IPS-18c (cell line): Measurements from ENCODE around the gene STAMBP.
"Not testable (repeated sequence)": the region's sequence is repeated elsewhere in the genome, so short reads cannot be mapped to it uniquely, and the experiment has no call there.

Experiments used
- H3K4me3 ChIP-seq: 2 replicates; pipeline ENCODE4 v1.7.0; 2013; ENCODE audit warnings: low read depth, mild to moderate bottlenecking, low read length, moderate library complexity; ENCODE audit not compliant: insufficient read depth
- H3K9me3 ChIP-seq: one replicate; pipeline ENCODE4 v1.6.1; 2013; ENCODE audit warnings: mild to moderate bottlenecking, low read length, moderate library complexity; ENCODE audit not compliant: control insufficient read depth, insufficient read depth

STAMBP gene

DNA sequence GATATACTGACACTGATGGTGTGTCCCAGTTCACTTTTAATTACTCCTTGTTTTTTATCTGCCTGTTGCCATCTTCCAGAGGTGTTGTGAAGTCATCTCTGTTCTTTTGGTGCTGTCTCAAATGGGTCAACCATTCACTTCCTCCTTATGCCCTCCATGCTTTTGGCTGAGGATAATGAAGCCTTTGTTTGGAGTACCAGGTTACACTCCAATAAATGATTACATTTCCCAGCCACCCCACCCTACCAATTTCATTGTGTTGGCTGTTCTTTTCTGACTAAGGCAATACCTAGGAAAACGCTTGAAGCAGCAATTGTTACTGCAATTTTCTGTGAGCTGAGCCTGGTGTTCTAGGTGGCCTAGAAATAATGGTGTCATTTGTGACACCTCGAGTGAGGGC is 34.2 kb downstream of the STAMBP start:
- H3K4me3 ChIP-seq, result no peak overlapping the region

DNA sequence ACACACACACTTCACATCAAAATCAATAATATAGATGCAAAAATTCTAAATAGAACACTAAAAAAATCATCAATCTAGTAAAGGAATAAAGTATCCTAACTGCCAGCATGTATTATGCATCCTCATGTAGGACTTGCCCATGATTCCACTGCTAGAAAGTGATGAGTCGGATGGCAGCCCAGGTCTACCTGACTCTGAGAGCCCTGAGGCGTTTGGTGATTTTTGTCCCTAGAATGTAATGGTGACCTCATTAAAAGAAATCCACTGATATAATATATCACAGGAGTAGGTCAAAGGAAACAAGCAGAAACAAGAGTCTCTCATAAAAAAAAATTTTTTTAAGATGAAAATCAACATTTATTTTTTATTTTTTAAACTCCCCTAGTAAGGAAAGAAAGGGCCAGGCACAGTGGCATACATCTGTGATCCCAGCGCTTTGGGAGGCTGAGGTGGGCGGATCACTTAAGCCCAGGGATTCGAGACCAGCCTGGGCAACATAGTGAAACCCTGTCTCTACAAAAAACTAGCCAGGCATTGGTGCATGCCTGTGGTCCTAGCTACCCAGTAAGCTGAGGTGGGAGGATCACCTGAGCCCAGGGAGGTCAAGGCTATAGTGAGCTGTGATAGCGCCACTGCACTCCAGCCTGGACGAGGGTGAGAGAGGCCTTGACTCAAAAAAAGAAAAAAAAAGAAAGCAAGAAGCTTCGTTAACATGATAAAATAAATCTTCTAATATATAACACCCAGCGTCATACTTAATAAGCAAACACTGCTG is 39.6 kb downstream of the STAMBP start:
- Histone ChIP-seq H3K9me3 (no peaks in the 10 kb centered on the region), H3K4me3 (no peak overlapping the region)

More for the DNA sequence above, 34.2 kb downstream of the STAMBP start:
- no peaks in the 10 kb centered on the region for H3K9me3 ChIP-seq

DNA sequence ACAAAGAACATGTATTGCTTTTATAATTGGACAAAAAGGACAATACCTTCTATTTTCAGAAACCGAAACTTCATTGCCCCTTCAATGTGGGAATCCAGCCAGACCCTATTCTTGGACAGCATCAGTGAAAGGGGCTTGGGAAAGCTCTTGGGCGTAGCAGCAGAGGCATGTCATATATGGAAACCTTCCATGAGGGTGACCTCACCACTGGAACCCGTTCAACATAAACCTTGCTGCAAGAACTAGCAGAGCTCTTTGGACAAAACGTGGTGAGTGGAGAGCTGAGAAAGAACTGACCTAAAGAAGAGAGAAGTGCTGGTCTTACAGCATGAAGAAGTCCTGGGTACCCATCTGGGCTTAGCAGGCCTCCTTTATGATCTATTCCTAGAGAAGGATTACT is 41.3 kb downstream of the STAMBP start:
- H3K4me3 ChIP-seq, result no peak overlapping the region
- no peaks in the 10 kb centered on the region for H3K9me3 ChIP-seq

DNA sequence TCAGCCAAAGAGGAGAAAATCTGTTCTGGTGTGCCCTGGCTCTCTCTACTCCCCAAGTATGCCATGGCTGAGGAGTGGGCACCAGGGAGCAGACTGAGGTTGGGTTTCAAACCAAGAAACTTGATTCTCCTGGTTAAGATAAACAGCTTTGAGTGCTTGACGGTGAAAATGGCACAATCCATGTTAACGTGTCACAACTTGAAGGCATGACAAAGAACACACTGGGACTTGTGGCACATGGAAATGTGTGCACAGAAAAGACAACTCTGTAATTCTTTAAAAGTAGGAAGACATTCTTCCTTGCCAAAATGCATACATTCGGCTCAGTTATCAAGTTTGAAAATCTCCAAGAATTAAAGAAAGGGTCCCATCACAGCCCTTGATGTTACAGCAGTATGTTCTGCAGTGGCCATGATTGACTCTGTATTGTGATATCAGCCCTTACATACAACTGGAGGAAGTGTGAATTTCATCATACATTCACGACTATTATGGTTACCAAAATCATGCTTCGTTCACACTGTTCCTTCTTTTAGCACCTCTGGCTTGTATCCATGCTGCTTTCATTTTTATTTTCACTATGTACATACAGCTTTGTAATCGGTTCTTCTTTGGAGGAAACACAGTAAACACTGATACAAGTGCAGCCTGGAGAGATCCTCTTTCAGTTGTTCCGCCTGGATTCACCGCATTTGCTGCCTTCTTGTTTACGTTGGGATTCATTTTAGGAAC is 48.5 kb downstream of the STAMBP start:
- no peak overlapping the region for H3K4me3 ChIP-seq
- H3K9me3 ChIP-seq, result no peaks in the 10 kb centered on the region

DNA sequence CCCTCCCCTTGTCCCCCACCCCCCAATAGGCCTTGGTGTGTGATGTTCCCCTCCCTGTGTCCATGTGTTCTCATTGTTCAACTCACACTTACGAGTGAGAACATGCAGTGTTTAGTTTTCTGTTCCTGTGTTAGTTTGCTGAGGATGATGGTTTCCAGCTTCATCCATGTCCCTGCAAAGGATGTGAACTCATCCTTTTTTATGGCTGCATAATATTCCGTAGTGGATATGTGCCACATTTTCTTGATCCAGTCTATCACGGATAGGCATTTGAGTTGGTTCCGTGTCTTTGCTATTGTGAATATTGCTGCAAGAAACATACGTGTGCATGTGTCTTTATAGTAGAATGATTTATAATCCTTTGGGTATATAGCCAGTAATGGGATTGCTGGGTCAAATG is 49.2 kb downstream of the STAMBP start:
- H3K9me3 ChIP-seq, H3K4me3 ChIP-seq: not testable (repeated sequence)

DNA sequence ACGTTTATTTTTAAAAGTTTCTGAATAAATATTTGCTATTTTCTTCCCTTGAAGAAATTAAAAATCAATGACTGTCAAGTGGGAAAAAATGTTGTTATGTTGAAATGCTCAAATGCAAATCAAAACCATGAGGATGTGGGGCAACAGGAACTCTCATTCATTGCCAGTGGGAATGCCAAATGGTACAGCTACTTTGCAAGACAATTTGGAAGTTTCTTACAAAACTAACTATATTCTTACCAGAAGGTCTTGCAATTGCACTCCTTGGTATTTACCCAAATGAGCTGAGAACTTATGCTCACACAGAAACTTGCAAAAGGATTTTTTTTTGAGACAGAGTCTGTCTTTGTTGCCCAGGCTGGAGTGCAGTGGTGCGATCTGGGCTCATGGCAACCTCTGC is 56.6 kb downstream of the STAMBP start:
- Histone ChIP-seq H3K9me3 (no peaks in the 10 kb centered on the region), H3K4me3 (no peak overlapping the region)

DNA sequence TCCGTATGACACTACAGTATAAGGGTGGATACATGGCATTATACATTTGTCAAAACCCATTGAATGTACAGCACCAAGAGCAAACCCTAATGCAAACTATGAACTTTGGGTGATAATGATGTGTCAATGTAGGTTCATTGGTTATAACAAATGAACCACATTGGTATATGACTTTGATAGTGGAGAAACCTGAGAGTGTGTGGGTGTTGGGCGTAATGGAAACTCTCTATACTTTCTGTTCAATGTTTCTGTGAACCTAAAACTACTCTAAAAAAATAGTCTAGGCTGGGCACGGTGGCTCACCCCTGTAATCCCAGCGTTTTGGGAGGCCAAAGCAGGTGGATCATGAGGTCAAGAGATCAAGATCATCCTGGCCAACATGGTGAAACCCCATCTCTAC is 57.6 kb downstream of the STAMBP start:
- Histone ChIP-seq H3K4me3 (no peak overlapping the region), H3K9me3 (no peaks in the 10 kb centered on the region)

DNA sequence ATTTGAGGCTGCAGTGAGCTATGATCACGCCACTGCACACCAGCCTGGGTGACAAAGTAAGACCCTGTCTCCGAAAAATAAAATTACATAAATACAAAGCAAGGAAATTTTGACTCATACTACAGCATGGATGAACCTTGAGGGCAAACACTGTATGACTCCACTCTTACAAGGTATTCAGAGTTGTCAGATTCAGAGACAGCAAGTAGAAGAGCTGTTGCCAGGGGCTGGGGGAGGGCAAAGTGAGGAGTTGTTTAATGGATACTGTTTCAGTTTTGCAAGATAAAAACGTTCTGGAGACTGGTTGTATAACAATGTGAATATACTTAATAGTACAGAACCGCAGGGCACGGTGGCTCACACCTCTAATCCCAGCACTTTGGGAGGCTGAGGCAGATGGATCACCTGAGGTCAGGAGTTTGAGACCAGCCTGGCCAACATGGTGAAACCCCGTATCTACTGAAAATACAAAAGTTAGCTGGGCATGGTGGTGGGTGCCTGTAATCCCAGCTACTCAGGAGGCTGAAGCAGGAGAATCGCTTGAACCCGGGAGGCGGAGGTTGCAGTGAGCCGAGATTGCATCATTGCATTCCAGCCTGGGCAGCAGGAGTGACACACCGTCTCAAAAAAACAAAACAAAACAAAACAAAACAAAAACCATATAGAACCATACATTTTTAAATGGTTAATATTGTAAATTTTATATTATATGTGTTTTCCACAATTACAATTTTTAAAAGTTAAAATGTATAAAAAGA is 59.0 kb downstream of the STAMBP start:
- not testable (repeated sequence) for H3K4me3 ChIP-seq, H3K9me3 ChIP-seq

DNA sequence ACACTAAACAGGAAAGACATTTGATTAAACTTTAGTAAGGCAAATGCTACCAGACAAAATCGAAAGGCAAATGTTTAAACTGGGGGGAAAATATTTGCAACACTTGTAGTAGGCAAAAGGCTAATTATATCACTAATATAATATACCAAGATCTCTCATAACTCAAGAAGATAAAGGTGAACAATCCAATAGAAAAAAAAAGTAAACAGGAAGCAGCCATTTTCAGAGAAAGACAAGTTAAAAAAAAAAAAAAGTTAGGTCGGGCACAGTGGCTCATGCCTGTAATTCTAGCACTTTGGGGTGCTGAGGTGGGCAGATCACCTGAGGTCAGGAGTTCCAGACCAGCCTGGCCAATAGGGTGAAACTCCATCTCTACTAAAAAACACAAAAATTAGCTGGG is 59.6 kb downstream of the STAMBP start:
- no peaks in the 10 kb centered on the region for H3K9me3 ChIP-seq
- H3K4me3 ChIP-seq, result no peak overlapping the region

DNA sequence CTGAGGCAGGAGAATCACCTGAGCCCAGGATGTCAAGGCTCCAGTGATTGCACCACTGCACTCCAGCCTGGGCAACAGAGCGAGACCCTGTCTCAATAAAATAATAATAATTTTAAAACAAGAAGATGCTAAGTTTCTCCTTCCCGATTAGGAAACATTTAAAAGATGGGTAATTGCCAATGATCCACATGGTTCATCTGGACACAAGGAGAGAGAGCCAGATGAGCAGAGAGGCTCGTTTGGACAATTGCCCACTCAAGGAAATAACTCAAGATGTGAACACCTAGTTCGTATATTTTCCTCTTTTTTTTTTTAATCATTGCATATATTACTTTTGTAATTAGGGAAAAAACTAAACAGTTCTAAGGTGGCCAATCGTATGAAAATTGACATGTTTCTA is 60.4 kb downstream of the STAMBP start:
- H3K4me3 ChIP-seq, result no peak overlapping the region
- no peaks in the 10 kb centered on the region for H3K9me3 ChIP-seq

DNA sequence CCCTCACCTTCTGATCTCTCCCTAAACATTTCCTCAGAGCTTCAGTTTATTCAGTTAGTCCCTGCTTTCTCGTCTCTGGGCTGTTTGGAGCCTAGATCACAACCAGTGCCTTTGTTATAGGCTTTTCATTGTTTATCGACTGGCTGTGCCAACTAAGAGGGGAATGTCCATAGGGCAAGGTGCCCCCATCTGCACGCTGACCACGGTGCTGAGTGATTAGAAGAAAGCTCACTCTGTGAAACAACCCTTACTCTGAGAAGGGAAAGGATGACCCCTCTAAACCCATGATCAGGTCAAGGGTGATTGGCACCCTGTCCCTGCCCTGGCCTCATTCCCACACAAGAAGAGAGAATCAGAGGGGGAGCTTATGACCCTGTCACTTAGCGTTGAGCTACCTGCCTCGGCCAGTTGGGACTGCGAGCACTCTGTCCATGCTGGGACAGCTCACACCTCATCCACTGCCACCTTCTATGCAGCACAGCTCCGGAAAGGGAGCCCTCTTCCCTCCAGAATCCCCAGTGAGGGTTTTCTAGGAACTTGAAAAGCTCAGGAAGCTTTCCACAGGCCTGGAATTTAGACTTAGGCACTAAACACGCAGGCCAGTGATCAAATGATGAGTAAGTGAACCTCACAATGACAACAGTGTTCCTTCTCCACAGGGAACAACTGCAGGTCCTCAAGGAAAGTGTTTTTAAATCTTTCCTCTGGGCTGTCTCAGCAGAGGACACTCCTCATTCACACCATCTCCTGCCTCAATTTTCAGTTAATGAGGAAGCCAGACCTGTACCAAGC is 61.7 kb downstream of the STAMBP start:
- Histone ChIP-seq H3K9me3 (no peaks in the 10 kb centered on the region), H3K4me3 (no peak overlapping the region)

DNA sequence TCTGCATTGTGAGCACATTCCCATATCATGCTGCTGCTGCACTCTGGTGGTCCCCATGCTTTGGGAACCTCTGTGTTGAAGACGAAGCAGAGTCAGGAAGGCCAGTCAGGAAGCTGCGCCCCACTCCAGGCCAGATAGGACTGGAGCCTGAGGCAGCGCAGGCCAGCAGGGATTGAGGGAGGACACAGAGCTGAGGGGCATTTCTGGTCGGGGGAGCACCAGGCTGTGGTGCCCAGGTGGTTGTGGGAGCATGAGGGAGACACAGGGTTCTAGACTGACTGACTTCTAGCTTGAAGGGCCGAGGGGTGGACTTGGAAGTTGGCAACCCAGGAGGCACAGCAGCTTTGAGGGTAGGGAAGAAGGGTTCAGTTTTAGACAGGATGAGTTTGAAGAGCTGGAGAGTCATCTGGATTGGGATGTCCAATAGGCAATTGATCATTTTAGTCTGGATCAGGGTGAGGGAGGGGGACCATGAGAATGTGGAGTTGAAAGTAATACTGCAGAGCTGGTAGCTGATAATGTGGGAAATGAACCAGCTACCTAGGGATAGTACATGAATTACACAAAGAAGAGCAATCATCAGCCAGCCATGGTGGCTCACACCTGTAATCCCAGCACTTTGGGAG is 62.6 kb downstream of the STAMBP start:
- no peak overlapping the region for H3K4me3 ChIP-seq
- H3K9me3 ChIP-seq, result no peaks in the 10 kb centered on the region

DNA sequence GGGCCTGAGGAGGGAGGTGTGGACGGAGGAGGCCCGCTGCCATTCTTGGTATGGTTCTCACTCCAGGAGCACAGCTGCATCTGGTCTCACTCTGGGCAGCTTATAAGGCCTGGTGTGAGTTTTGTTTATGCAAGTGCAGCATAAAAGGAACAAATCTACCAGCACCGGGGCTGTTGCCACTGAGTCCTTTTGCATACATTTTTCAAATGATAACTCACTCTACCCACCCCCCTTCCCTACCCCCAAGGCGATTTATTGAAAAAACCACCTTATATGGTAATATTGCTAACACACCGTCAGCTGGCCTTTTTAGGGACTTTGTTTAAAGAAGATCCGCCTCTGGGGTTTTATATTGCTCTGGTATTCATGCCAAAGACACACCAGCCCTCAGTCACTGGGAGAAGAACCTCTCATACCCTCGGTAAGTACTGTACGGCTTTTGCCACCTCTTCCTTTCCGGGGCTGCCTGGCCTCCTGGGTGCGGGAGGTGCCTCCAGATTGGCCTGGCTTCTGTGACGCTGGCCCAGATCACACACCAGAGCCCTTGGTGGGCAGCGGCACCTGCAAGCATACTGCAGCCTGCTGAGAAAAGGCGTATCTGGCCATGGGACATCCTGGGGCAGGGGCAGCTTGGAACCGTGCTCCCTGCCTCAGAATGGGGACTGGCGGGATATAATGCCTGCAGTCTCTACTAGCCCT is 64.0 kb downstream of the STAMBP start, which contains the start of gene ACTG2:
Gene ACTG2, plus strand, starts transcription at position 378 of the 699 bp plus-strand sequence. CDS start 8,304 bp downstream, outside the sequence.
- no peak within 1 kb of the TSS; the same call in 1 of the 2 replicates for H3K4me3 ChIP-seq
- H3K9me3 ChIP-seq, result no peaks in the 10 kb centered on the region

DNA sequence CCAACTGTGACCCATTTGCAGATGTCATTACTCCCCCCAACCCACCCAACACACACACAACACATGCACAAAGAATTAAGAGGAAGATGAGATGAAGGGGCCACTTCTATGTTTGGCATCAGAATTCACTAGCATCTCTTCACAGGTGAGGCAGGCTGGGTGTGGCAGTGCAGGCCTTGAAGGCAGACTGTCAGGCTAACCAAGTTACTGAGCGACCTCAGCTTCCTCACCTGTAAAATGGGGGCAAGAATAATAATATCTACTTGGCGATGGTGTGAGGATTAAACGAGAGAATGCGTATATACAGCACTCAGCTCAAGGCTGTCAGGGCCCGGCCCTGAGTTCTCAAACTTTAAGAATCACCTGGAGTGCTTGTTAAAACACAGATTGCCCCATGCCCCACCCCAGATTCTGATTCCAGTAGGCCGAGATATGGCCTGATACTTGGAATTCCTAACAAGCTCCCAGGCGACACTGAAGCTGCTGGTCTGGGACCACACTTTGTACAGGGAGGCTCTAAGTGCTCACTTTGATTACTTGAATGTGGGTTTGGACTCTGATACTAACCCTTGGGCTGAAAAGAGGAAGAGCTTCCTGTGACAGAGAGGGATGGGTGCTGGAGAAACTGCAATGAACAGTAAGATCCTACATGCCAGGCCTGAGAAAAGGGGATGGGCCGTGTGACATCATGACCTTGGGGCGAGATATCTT is 65.2 kb downstream of the STAMBP start:
- H3K9me3 ChIP-seq, result no peaks in the 10 kb centered on the region
- no peak overlapping the region for H3K4me3 ChIP-seq

DNA sequence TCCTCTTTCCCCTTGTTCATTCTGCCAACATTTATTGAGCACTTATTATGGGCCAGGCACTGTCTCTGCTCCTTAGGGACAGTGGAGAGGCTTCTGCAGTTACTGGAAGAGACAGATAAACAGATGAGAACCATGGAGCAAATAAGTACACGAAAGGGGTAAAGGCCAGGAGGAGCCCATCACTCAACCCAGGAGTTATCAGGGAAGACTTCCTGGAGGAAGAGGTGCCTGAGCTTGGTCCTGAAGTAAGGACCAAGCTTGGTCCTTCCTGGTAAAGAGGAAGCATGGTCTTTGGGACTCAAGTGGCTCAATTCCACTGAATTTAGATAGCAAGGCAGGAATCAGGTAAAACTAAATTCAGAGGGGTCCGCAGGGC is 65.7 kb downstream of the STAMBP start:
- Histone ChIP-seq H3K4me3 (no peak overlapping the region), H3K9me3 (no peaks in the 10 kb centered on the region)

DNA sequence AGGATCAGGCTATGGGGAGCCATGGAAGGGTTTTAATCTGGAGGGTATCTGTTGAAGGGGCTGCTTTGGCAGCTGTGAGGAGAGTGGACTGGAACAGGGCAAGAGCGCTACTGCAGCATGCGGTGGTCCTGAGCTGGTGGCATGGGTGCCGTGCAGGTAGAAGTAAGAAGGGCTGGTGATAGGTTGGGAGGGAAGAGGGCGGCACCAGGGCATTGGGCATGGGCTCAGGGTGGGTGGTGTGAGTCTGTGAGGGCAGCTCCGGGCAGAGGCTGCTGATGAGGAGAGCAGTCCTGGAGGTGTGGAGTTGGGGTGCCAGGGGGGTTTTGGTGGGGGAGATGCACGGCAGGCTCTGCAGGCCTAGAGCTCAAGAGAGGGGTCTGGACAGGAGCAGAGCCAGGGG is 66.1 kb downstream of the STAMBP start:
- no peaks in the 10 kb centered on the region for H3K9me3 ChIP-seq
- no peak overlapping the region for H3K4me3 ChIP-seq
